Left forelimb (tissue), 1 donor: ENCODE measurements around the gene OR10H4.
"Not testable (repeated sequence)": the region's sequence is repeated elsewhere in the genome, so short reads cannot be mapped to it uniquely, and the experiment has no call there.

Experiments
- DNase-seq: peaks from one replicate; pipeline ENCODE4 v3.0.0-alpha.2; 2018; ENCODE audit warnings: low spot score

OR10H4 gene

DNA sequence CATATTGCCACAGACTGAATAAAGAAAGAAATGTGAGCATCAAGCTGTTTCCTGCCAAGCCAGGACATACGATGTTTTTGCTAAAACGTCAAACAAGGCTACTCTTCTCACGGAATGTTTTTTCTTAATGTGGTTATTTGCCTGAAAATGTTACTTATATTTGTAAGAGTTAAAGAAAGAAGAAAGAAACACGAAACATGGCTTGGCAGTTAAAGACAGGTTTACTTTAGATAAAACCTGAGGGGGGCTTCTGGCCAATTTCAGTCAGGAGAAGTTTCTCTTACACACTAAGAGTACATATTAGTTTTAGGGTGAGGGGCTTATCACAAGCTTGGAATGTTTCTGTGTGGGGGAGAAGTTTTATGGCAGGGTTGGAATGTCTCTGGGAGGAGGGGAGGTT lies 4.4 kb upstream of the OR10H4 start:
- DNase-seq: no peak

- DNase-seq: no peak
Measured at GRCh38 chr19:15945301-15945700, 3.5 kb upstream of the OR10H4 start.

- DNase-seq: no peak
Measured at GRCh38 chr19:15954820-15955219, 6.0 kb downstream of the OR10H4 start.

- DNase-seq: no peak
Measured at GRCh38 chr19:15962319-15962718, 13.5 kb downstream of the OR10H4 start.

DNA sequence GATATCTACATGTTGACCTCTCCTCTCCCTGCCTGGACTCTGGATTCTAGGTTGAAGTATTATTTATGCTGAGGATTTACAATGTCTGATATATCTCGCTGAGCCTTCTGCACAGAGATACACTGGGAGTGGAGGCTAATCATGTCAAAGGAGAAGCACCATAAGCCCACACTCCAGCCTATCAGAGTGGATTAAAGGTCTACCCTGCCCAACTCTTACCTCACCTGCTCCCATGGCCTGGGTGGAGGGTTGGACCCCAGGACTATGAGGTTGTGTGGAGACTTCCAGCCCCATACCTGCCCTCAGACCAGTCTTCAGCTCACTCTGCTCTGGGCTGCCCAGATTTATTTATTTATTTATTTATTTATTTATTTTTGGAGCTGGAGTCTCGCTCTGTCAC lies 15.4 kb downstream of the OR10H4 start:
- no peak for DNase-seq

DNA sequence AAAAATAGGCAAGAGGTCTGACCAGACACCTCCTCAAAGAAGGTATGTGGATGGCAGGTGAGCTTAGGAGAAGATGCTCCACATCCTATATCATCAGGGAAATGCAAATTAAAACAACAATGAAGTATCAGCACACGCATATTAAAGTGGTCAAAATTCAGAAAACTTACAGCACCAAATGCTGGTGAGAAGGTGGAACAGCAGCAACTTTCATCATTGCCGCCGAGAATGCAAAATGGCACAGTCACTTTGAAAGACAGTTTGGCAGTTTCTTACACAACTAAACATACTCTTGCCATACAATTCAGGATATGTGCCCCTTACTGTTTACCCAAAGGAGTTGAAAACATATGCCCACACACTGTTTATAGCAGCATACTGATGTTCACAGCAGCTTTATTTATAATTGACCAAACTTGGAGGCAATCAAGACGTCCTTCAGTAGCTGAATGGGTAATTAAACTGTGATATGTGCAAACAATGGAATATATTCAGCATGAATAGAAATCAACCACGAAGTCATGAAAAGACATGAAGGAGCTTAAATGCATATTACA lies 22.5 kb downstream of the OR10H4 start:
- no peak for DNase-seq

GRCh38 chr19:15972043-15972442 lies 23.2 kb downstream of the OR10H4 start:
- DNase-seq: not testable (repeated sequence)

DNA sequence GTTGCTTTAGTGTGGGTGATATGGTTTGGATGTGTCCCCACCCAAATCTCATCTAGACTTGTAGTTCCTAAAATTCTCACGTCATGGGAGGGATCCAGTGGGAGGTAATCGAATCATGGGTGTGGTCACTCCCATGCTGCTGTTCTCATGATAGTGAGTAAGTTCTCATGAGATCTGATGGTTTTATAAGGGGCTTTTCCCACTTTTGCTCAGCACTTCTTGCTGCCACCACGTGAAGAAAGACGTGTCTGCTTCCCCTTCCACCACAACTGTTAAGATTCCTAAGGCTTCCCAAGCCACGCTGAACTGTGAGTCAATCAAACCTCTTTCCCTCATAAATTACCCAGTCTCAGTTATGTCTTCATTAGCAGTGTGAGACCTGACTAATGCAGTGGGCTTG lies 26.0 kb downstream of the OR10H4 start:
- no peak for DNase-seq

GRCh38 chr19:15976836-15977689 lies 28.3 kb downstream of the OR10H4 start:
- no peak for DNase-seq

DNA sequence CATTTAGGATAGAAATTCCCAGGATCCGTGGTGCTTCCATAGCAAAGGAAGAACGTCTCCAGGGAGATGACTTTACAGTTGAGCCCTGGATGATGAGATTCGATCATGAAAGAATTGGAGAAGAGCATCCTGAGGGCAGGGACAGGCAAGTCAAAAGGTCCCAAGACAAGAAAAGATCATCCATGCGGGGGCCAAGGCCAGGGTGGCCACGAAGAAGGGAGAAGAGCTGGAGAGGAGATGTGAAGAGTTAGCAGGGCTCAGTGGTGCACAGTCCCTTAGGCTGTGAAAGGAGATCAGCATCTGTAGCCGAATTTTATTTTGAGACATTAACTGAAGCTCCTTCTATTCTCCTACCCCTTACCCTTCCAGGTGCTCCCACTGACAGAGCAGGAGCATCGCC lies 28.9 kb downstream of the OR10H4 start:
- no peak for DNase-seq

GRCh38 chr19:15979293-15979692 lies 30.5 kb downstream of the OR10H4 start:
- no peak for DNase-seq

DNA sequence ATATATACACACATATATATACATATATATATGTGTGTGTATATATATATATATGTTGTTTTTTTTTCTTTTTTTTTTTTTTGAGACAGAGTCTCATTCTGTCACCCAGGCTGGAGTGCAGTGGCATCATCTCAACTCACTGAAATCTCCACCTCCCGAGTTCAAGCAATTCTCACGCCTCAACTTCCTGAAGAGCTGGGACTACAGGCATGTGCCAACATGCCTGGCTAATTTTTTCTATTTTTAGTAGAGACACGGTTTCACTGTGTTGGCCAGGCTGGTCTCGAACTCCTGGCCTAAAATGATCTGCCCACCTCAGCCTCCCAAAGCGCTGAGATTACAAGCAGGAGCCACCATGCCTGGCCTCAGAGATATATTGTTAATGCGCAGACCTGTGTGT lies 37.0 kb downstream of the OR10H4 start:
- DNase-seq: not testable (repeated sequence)

DNA sequence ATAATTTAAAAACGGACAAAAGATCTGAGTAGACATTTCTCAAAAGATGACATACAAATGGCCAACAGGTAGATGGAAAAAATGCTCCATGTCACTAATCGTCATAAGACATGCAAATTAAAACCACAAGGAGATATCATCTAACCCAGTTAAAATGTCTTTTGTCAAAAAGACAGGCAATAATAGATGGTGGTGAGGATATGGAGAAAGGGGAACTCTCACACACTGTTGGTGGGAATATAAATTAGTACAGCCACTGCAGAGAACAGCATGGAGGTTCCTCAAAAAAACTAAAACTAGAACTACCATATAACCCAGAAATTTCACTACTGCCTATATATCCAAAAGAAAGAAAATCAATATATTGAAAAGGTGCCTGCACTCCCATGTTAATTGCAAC lies 37.9 kb downstream of the OR10H4 start:
- no peak for DNase-seq

- no peak for DNase-seq
Measured at GRCh38 chr19:15989889-15990288, 41.1 kb downstream of the OR10H4 start.

GRCh38 chr19:15991602-15992001 lies 42.8 kb downstream of the OR10H4 start:
- DNase-seq: no peak

DNA sequence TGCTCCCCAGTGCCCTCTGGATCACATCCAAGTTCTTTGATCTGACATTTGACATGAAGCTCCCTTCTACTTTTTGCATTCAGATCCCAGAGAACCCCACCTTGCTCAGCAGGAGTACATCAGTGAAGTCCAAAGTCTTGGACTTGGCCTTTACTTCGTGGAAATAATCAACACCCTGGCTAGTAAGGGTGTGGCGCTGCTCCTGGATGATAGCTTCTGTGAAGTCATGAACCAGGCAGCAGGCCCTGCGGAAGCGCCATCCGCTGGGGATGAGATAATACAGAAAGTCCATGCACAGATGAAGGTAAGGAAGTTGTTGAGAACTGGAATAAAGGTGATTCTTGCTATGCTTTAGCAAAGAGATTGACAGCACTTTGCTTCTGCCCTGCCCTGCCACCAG lies 43.2 kb downstream of the OR10H4 start:
- DNase-seq: no peak

DNA sequence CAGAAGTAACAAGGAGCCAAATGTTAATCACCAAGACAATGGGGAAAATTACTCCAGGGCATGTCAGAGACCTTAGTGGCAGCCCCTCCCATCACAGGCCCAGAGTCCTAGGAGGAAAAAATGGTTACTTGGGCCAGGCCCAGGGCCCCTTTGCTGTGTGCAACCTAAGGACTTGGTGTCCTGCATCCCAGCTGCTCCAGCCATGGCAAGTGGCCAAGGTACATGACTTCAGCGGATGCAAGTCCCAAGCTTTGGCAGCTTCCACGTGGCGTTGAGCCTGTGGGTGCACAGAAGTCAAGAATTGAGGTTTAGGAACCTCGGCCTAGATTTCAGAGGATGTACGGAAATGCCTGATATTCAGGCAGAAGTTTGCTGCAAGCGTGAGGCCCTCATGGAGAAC lies 46.7 kb downstream of the OR10H4 start:
- DNase-seq: no peak

GRCh38 chr19:15998166-15998565 lies 49.4 kb downstream of the OR10H4 start:
- DNase-seq: no peak
